H1 (cell line): ENCODE measurements around the gene SSRP1. TPM values are rescaled to one million over a fixed set of nuclear protein-coding genes. Genes with fewer than 3 reads are reported as not detected.

ENCODE experiments used
- JUND ChIP-seq: IDR thresholded peaks from 2 replicates; pipeline ENCODE4 v1.6.1; 2011; ENCODE audit warnings: mild to moderate bottlenecking, improper control_type of control experiment, low read length
- polyA plus RNA-seq, 7 experiments: library from polyadenylated mRNA; depleted of rRNA in 3 of 7; stranded (reverse) in 5 of 7; unstranded in 2 of 7; fragments of >200 nt in 5 of 7; fragments of 200-250 nt in 2 of 7; gene quantifications; 1 replicate in 5 of 7; 2 replicates in 1 of 7; 4 replicates in 1 of 7; pipeline versions ENCODE4 v1.2.1 to v1.2.3, GENCODE V29; 2011 to 2013; ENCODE audit warnings: missing spikeins in 2 of 7, mixed read lengths in 2 of 7
- total RNA-seq: library from RNA; stranded (reverse); fragmentation: NEBNext Ultra II Directional; extraction: Animal tissue kit (Norgen Biotek cat#: 25700); gene quantifications from 2 replicates; pipeline ENCODE4 v1.2.1, GENCODE V29; 2021

Gene SSRP1
- total and polyA plus RNA-seq, 2 of the 8 experiments (the other 6 are each of a cell fraction or from before 2014, with no cell fraction given), result 259 to 281 TPM

GRCh38 chr11:57276169-57276970 is 59.3 kb downstream of the SSRP1 start (continued):
- no peak for TF ChIP-seq JUND
- TF ChIP-seq, all 59 proteins: peak for 0

Other genes with a start within 250 kb of the SSRP1 start
- 1.1 and 1.4 TPM in 2 replicates for gene LRRC55, start 153.9 kb downstream of the SSRP1 start, total RNA-seq
- gene LRRC55, start 153.9 kb downstream of the SSRP1 start, polyA plus RNA-seq (2011; rRNA removed), result 0.62 and 0.64 TPM in 2 replicates
- gene APLNR, start 98.6 kb downstream of the SSRP1 start, total RNA-seq, result 0.13 TPM in 1 of 2 replicates, not detected in the other
- 0.66 and 0.80 TPM in 2 replicates for gene APLNR, start 98.6 kb downstream of the SSRP1 start, polyA plus RNA-seq (2011; rRNA removed)
- gene TNKS1BP1, start 10.9 kb downstream of the SSRP1 start, total RNA-seq, result 122 TPM in 2 replicates
- 50.0 and 72.3 TPM in 2 replicates for gene TNKS1BP1, start 10.9 kb downstream of the SSRP1 start, polyA plus RNA-seq (2011; rRNA removed)
- 0.29 and 0.47 TPM in 2 replicates for gene P2RX3, start 2.5 kb upstream of the SSRP1 start, total RNA-seq
- gene P2RX3, start 2.5 kb upstream of the SSRP1 start, polyA plus RNA-seq (2011; rRNA removed), result 0.45 and 1.1 TPM in 2 replicates
- not detected in 2 replicates for gene PRG3, start 45.3 kb upstream of the SSRP1 start, total RNA-seq
- gene PRG3, start 45.3 kb upstream of the SSRP1 start, polyA plus RNA-seq (2011; rRNA removed), result not detected in 2 replicates
- not detected in 2 replicates for gene PRG2, start 54.8 kb upstream of the SSRP1 start, total RNA-seq
- 0.32 and 0.61 TPM in 2 replicates for gene PRG2, start 54.8 kb upstream of the SSRP1 start, polyA plus RNA-seq (2011; rRNA removed)
- 31.8 and 32.5 TPM in 2 replicates for gene SLC43A3, start 91.2 kb upstream of the SSRP1 start, total RNA-seq
- gene SLC43A3, start 91.2 kb upstream of the SSRP1 start, polyA plus RNA-seq (2011; rRNA removed), result 61.1 and 67.8 TPM in 2 replicates
- gene RTN4RL2, start 124.6 kb upstream of the SSRP1 start, total RNA-seq, result 23.7 and 24.4 TPM in 2 replicates
- 11.4 and 17.3 TPM in 2 replicates for gene RTN4RL2, start 124.6 kb upstream of the SSRP1 start, polyA plus RNA-seq (2011; rRNA removed)
- gene SLC43A1, start 179.8 kb upstream of the SSRP1 start, total RNA-seq, result 30.1 and 34.5 TPM in 2 replicates
- 58.0 and 79.5 TPM in 2 replicates for gene SLC43A1, start 179.8 kb upstream of the SSRP1 start, polyA plus RNA-seq (2011; rRNA removed)
- gene TIMM10, start 194.9 kb upstream of the SSRP1 start, total RNA-seq, result 109 and 117 TPM in 2 replicates
- gene TIMM10, start 194.9 kb upstream of the SSRP1 start, polyA plus RNA-seq (2011; rRNA removed), result 208 and 227 TPM in 2 replicates
- gene SMTNL1, start 201.7 kb upstream of the SSRP1 start, total RNA-seq, result not detected in 2 replicates
- 0.13 and 0.18 TPM in 2 replicates for gene SMTNL1, start 201.7 kb upstream of the SSRP1 start, polyA plus RNA-seq (2011; rRNA removed)
- gene UBE2L6, start 231.8 kb upstream of the SSRP1 start, total RNA-seq, result 67.8 and 68.1 TPM in 2 replicates
- gene UBE2L6, start 231.8 kb upstream of the SSRP1 start, polyA plus RNA-seq (2011; rRNA removed), result 89.2 and 94.8 TPM in 2 replicates